Neural cell (in vitro differentiated cells): ENCODE data around the gene ZDHHC7. TPM values are rescaled to one million over a fixed set of nuclear protein-coding genes. Genes with fewer than 3 reads are reported as not detected.

Experiments
- H2AFZ ChIP-seq: fragments of 200-600, 300-800 bp; sonication (generic), shearing (Covaris generic); 2 replicates; pipeline ENCODE4 v1.6.0; 2014; ENCODE audit warnings: low read depth, mild to moderate bottlenecking, antibody characterized with exemption, low read length, moderate library complexity
- H3F3A ChIP-seq: fragments of 200-600 bp; shearing (Covaris generic); 2 replicates; pipeline ENCODE4 v1.6.1; 2016; ENCODE audit warnings: mild to moderate bottlenecking, moderate library complexity, mixed read lengths, antibody characterized with exemption, low read length; ENCODE audit not compliant: insufficient read depth, poor library complexity, severe bottlenecking
- H3K27ac ChIP-seq: fragments of 200-600, 300-800 bp; sonication (generic), shearing (Covaris generic); 2 replicates; pipeline ENCODE4 v1.5.1; 2014; ENCODE audit warnings: mild to moderate bottlenecking, low read length, moderate library complexity
- H3K27me3 ChIP-seq: fragments of 300-800, 200-600 bp; sonication (generic), shearing (Covaris generic); 2 replicates; pipeline ENCODE4 v1.6.0; 2014; ENCODE audit warnings: mild to moderate bottlenecking, low read depth, low read length, moderate library complexity; ENCODE audit not compliant: insufficient read depth
- H3K36me3 ChIP-seq: fragments of 300-800, 200-600 bp; sonication (generic), shearing (Covaris generic); 2 replicates; pipeline ENCODE4 v1.5.1; 2014; ENCODE audit warnings: mild to moderate bottlenecking, antibody characterized with exemption, low read length, moderate library complexity; ENCODE audit not compliant: insufficient read depth
- H3K4me2 ChIP-seq: fragments of 300-800, 200-600 bp; sonication (generic), shearing (Covaris generic); 2 replicates; pipeline ENCODE4 v1.6.0; 2014; ENCODE audit warnings: mild to moderate bottlenecking, low read length
- H3K4me3 ChIP-seq: fragments of 300-800, 200-600 bp; sonication (generic), shearing (Covaris generic); 2 replicates; pipeline ENCODE4 v1.5.1; 2014; ENCODE audit warnings: mild to moderate bottlenecking, low read length, moderate library complexity
- H3K79me2 ChIP-seq: fragments of 200-600 bp; shearing (Covaris generic); replicated peaks from 2 replicates; pipeline ENCODE4 v1.6.0; 2014; ENCODE audit warnings: mild to moderate bottlenecking, low read length, moderate library complexity; ENCODE audit not compliant: insufficient read depth
- H3K9ac ChIP-seq: fragments of 300-800, 200-600 bp; sonication (generic), shearing (Covaris generic); 2 replicates; pipeline ENCODE4 v1.6.1; 2016; ENCODE audit warnings: mild to moderate bottlenecking, low read length, mixed read lengths
- H3K9me2 ChIP-seq: fragments of 200-600 bp; shearing (Covaris generic); 2 replicates; pipeline ENCODE4 v1.6.1; 2016; ENCODE audit warnings: mild to moderate bottlenecking, low read length, mixed read lengths; ENCODE audit not compliant: insufficient read depth
- H3K9me3 ChIP-seq: fragments of 200-600, 300-800 bp; sonication (generic), shearing (Covaris generic); 2 replicates; pipeline ENCODE4 v1.6.1; 2016; ENCODE audit warnings: mild to moderate bottlenecking, mixed run types, low read length, moderate library complexity, mixed read lengths
- H4K20me1 ChIP-seq: fragments of 200-600 bp; shearing (Covaris generic); 2 replicates; pipeline ENCODE4 v1.6.1; 2016; ENCODE audit warnings: mild to moderate bottlenecking, mixed run types; ENCODE audit not compliant: insufficient read depth
- EP300 ChIP-seq: fragments of 450-650 bp; conservative IDR thresholded peaks from 2 replicates; pipeline ENCODE4 v1.6.1; 2014; ENCODE audit warnings: antibody characterized with exemption, mild to moderate bottlenecking, moderate library complexity; ENCODE audit not compliant: poor library complexity, severe bottlenecking
- EZH2 ChIP-seq: fragments of 200-600, 300-800 bp; shearing (Covaris generic), sonication (generic); IDR thresholded peaks from 2 replicates; pipeline ENCODE4 v1.6.1; 2014; ENCODE audit warnings: antibody characterized with exemption, low read length, borderline replicate concordance, mild to moderate bottlenecking; ENCODE audit not compliant: insufficient read depth, poor library complexity, severe bottlenecking
- MXI1 ChIP-seq: fragments of 450-650 bp; conservative IDR thresholded peaks from 2 replicates; pipeline ENCODE4 v1.6.1; 2014; ENCODE audit warnings: antibody characterized with exemption, mild to moderate bottlenecking; ENCODE audit not compliant: poor library complexity, severe bottlenecking
- POLR2AphosphoS5 ChIP-seq: IDR thresholded peaks from 2 replicates; pipeline ENCODE4 v1.6.1; 2012
- RAD21 ChIP-seq: fragments of 450-650 bp; conservative IDR thresholded peaks from 2 replicates; pipeline ENCODE4 v1.6.1; 2014; ENCODE audit warnings: antibody characterized with exemption, mild to moderate bottlenecking, moderate library complexity
- SMC3 ChIP-seq: fragments of 450-650 bp; conservative IDR thresholded peaks from 2 replicates; pipeline ENCODE4 v1.6.1; 2014; ENCODE audit warnings: antibody characterized with exemption, mild to moderate bottlenecking, moderate library complexity; ENCODE audit not compliant: poor library complexity
- TAF1 ChIP-seq: IDR thresholded peaks from 2 replicates; pipeline ENCODE4 v1.6.1; 2012; ENCODE audit warnings: low read depth
- polyA plus RNA-seq: library from polyadenylated mRNA; depleted of rRNA; stranded (reverse); fragments of >200 nt; gene quantifications from 2 replicates; pipeline ENCODE4 v1.2.3, GENCODE V29; 2014
- TF ChIP-seq, protein P1 (sequence below): fragments of 450-650 bp; IDR thresholded peaks from 2 replicates; pipeline ENCODE4 v1.5.1; 2014; ENCODE audit warnings: antibody characterized with exemption, mild to moderate bottlenecking, moderate library complexity; ENCODE audit not compliant: poor library complexity, severe bottlenecking
- TF ChIP-seq, protein P2 (sequence below): IDR thresholded peaks from 2 replicates; pipeline ENCODE4 v1.6.1; 2012; ENCODE audit warnings: borderline replicate concordance

ZDHHC7 gene
- polyA plus RNA-seq, 1 donor from 2014 or later, result 33.8 TPM

GRCh38 chr16:85041219-85042166 lies 30.2 kb upstream of the ZDHHC7 start:
- Histone ChIP-seq H3F3A (no peaks in the 10 kb centered on the region), H3K9me2 (no peaks in the 10 kb centered on the region), H3K36me3 (no peaks in the 10 kb centered on the region), H3K27ac (no peak overlapping the region), H3K79me2 (no peaks in the 10 kb centered on the region), H2AFZ (no peak overlapping the region), H3K4me2 (no peak overlapping the region), H3K4me3 (no peak overlapping the region), H3K9me3 (no peaks in the 10 kb centered on the region), H4K20me1 (no peaks in the 10 kb centered on the region), H3K9ac (no peak overlapping the region), H3K27me3 (no peaks in the 10 kb centered on the region)
- TF ChIP-seq EP300, result no peak
- no peak for TF ChIP-seq MXI1
- TF ChIP-seq TAF1, result no peak
- no peak for TF ChIP-seq EZH2
- TF ChIP-seq, protein P1, sequence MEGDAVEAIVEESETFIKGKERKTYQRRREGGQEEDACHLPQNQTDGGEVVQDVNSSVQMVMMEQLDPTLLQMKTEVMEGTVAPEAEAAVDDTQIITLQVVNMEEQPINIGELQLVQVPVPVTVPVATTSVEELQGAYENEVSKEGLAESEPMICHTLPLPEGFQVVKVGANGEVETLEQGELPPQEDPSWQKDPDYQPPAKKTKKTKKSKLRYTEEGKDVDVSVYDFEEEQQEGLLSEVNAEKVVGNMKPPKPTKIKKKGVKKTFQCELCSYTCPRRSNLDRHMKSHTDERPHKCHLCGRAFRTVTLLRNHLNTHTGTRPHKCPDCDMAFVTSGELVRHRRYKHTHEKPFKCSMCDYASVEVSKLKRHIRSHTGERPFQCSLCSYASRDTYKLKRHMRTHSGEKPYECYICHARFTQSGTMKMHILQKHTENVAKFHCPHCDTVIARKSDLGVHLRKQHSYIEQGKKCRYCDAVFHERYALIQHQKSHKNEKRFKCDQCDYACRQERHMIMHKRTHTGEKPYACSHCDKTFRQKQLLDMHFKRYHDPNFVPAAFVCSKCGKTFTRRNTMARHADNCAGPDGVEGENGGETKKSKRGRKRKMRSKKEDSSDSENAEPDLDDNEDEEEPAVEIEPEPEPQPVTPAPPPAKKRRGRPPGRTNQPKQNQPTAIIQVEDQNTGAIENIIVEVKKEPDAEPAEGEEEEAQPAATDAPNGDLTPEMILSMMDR, result no peak
- no peak for TF ChIP-seq RAD21
- TF ChIP-seq POLR2AphosphoS5, result no peak
- TF ChIP-seq SMC3, result no peak

GRCh38 chr16:85040685-85041084 lies 29.4 kb upstream of the ZDHHC7 start:
- no peaks in the 10 kb centered on the region for H3K79me2 ChIP-seq

More at GRCh38 chr16:85040685-85041084, 29.4 kb upstream of the ZDHHC7 start:
- H2AFZ ChIP-seq, result no peak overlapping the region
- no peak overlapping the region for H3K9ac ChIP-seq
- no peak overlapping the region for H3K4me2 ChIP-seq
- no peaks in the 10 kb centered on the region for H3K9me3 ChIP-seq
- H3K27ac ChIP-seq, result no peak overlapping the region
- no peaks in the 10 kb centered on the region for H3K9me2 ChIP-seq
- H4K20me1 ChIP-seq, result no peaks in the 10 kb centered on the region
- H3F3A ChIP-seq, result no peaks in the 10 kb centered on the region
- no peaks in the 10 kb centered on the region for H3K36me3 ChIP-seq
- TF ChIP-seq, protein P1, result no peak
- no peak for TF ChIP-seq EZH2
- TF ChIP-seq, protein P2, sequence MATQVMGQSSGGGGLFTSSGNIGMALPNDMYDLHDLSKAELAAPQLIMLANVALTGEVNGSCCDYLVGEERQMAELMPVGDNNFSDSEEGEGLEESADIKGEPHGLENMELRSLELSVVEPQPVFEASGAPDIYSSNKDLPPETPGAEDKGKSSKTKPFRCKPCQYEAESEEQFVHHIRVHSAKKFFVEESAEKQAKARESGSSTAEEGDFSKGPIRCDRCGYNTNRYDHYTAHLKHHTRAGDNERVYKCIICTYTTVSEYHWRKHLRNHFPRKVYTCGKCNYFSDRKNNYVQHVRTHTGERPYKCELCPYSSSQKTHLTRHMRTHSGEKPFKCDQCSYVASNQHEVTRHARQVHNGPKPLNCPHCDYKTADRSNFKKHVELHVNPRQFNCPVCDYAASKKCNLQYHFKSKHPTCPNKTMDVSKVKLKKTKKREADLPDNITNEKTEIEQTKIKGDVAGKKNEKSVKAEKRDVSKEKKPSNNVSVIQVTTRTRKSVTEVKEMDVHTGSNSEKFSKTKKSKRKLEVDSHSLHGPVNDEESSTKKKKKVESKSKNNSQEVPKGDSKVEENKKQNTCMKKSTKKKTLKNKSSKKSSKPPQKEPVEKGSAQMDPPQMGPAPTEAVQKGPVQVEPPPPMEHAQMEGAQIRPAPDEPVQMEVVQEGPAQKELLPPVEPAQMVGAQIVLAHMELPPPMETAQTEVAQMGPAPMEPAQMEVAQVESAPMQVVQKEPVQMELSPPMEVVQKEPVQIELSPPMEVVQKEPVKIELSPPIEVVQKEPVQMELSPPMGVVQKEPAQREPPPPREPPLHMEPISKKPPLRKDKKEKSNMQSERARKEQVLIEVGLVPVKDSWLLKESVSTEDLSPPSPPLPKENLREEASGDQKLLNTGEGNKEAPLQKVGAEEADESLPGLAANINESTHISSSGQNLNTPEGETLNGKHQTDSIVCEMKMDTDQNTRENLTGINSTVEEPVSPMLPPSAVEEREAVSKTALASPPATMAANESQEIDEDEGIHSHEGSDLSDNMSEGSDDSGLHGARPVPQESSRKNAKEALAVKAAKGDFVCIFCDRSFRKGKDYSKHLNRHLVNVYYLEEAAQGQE, result no peak
- TF ChIP-seq RAD21, result no peak
- TF ChIP-seq POLR2AphosphoS5, result no peak
- TF ChIP-seq SMC3, result no peak
- TF ChIP-seq MXI1, result no peak
- no peak for TF ChIP-seq TAF1
- TF ChIP-seq EP300, result no peak
- no peak overlapping the region for H3K4me3 ChIP-seq
- H3K27me3 ChIP-seq, result no peaks in the 10 kb centered on the region
